Measurements from ENCODE around the gene PXK.

Gene PXK

GRCh38 chr3:58384381-58385090 is 51.8 kb downstream of the PXK start:
- no peak for DNase-seq

DNA sequence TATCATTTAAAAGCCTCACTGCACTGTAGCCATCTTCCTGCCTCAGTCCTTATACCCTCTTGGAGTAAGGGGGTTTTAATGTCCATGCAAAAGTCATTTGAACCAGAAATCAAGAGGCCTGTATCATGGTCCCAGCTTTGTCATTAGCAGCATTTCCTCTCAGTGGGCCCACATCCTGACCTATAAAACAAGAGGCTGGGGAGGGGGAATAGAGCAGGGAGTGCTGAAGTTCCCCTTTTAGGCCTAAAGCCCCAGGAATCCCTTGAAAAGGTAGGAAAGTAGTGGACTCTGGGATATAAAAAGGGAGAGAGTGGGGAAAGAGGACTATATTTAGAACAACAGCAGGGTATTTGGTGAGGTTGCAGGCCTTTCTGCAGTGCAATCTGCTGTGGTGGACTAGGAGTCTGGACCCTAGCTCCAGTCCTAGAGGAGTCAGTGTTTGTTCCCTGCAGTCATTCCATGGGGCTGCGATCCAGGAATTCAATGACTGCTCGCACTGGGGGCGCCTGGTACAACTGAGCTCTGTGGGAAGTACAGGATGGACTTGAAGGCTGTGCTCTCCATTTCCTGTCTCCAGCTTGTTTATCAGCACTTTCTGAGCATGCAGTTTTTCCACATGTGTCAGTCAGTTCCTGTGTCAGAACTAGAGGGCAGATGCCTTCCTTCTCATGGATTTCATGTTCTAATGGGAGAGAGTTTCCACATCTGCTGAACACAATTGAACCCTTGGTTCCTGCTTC is 54.1 kb downstream of the PXK start:
- DNase-seq = no peak

DNA sequence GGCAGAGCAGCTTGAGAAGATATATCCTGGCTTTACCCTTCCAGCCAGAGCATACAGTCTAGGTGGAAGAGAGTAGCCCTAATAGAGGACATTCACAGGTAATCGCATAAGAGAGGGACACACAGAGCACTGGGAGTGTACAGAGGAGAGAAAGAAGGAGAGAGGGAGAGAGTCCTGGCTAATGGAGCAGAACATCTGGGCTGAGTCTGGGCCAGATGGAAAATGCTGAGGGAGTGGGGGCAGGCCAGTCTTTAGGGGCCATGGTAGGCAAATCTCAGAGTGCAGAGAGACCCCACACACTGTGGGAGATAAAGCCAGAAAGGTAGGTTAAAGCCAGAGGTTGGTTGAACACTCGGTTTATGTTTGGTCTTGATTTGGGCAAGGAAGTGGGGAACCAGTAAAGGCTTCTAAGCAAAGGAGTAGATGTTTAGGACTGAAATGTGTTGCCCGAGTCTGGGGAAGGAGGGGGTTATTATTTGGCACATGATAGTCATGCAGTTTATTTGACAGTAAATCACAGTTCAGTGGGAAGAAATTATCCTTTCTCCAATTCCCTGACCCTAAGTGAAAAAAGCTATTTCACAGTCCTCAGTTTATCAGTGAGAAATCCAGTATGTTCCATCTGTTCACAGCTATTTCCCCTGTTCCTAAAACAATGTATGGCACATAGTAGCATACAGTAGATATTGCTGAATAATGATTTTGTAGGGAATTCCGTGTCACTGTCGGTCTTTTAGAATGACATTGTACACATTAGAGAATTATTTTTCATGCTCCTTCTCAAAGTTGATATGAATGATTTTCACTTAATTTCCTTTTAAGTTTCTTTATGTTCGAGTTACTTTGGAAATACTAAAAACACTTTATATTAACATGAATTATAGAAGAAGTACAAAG is 55.2 kb downstream of the PXK start:
- no peak for DNase-seq

GRCh38 chr3:58388550-58389091 is 55.9 kb downstream of the PXK start:
- DNase-seq = no peak

DNA sequence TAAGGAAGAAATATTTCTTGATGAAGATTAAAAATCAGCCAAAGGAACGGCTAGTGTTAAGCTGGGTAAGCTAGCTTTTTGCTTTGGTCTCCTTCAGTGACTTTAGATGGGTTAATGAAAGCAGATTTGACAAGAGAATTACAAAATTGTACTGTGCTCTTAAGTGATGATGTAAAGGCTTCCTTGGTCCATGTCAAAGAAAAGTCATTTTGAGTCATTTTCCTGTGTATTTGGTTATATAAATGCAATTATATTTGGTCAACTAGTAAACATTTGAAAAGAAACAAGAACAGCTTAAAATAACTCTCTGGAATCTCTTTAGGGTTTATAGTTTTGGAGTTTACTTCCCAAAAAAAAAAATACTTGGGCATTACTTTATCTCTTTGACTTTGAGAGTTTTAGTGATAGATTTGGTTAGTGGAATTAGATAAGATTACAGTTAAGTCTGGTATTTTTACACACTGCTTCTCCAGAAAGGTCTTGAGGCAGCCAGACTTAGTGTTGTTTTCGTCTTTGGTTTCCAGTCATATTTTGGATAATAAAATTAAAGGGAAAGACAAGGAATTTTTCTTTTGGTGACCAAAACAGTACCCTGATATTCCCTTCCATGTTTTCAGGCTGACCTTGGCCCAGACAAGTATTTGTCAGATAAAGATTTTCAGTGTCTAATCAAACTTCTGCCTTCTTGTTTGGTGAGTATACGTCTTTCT is 58.6 kb downstream of the PXK start:
- no peak for DNase-seq

DNA sequence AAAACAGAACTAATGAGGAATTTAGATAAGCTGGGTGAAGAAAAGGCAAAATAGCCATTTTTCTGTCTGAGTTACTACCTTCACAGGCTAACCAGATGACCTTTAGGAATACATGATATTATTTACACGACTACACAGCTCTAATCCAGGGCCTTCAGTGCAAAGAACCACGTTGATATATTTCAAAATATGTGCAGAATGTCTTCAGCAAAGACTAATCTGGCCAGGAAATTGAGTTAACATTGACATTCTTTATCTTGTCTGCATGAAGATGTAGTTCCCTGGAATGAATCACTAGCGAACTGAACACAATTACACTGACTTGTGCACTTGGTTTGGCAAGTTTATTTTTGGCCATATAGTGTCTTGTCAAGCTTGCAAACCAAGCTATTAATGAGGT is 59.5 kb downstream of the PXK start:
- no peak for DNase-seq

- DNase-seq = no peak
Measured at GRCh38 chr3:58394339-58394738, 61.6 kb downstream of the PXK start.

DNA sequence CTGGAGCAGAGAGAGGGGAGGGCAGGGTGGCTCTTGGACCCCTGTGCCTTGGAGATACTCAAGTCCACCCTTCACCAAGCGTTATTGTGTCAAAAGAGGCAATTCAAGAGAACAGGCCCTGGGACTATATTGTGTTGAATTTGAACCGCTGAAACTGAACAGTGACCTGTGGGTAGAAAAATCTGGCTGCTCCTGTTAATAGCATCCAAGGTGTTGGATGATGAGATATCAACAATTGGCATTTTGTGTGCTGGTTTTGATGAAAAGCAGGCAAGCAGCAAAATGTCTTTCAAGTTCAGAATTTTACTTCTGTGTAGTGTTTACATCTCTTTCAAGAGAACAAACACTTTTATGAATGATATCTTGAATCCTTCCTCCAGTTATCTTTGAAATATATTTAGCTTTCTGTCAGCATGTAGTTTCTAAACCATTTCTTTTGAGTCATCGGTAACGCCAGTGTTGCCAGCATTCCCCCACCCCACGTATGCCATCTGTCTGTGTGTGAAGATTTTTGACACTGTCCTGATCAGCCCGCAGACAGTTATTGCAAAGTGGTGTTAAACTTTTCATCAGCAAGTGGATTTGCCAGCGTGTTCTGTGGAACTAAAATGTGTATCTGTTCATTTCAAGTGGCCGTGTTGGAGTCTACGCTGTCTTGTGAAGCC is 66.1 kb downstream of the PXK start:
- DNase-seq = no peak

DNA sequence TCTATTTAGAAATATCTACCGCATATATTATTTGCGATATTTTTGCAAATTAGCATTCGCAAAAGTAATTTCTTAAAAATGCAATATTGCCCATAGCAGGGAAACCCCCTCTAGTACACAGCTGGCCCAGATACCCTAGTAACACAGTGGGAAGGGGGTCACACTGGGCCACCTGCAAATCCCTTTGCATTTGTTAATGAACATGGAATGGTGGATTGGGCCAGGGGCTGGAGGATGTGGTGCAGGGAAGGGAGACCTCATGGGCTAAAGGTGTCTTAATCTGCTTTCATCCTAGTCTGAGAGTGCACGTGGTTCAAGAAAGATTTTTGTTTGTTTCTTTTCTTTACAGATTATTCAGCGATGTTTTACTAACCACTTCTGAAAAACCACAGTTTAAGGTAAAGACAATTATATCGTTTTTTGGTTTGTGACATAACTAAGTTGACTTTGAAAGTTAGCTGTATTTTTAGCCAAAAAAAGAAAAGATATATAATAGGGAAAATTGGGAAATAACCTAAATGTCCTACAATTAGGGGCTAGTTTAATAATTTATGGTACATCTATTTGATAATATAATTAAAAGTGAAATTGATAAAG is 70.9 kb downstream of the PXK start:
- DNase-seq = no peak

- no peak for DNase-seq
Measured at GRCh38 chr3:58404396-58404795, 71.7 kb downstream of the PXK start.

DNA sequence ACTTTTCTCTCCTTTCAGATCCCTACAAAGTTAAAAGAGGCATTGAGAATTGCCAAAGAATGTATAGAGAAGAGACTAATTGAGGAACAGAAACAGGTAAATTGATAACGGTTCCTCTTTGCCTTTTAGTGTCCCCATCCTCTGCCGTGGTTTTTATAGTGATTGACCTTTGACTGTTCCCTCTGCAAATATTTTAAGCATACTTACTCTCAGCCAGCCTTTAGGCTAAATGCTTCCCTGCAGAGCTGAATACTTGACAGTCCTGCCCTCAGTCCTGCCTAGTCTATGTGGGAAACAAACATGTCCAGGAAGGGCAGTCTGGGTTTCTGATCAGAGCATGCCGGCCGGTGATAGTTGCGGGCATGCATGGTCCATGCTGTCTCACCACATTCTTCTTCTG is 76.2 kb downstream of the PXK start:
- DNase-seq = no peak

DNA sequence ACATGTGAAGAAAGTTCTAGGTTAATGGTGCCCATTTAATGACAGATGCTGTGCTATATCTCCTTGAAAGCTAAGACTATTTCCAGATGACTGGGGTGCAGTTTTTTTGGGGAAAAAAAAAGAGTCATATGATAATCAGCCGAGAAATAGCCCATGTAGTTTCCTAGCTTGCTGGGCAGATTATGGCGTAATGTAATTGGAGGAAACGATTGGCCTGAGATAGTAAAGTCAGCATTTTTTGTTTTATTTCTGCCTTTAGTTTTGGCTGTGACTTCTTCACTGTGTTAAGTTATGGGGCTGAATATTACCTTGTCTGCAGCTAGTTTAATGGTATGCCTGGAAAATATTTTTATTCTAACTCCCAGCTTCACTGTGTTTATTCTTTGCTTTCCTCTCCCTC is 77.0 kb downstream of the PXK start:
- DNase-seq = no peak

DNA sequence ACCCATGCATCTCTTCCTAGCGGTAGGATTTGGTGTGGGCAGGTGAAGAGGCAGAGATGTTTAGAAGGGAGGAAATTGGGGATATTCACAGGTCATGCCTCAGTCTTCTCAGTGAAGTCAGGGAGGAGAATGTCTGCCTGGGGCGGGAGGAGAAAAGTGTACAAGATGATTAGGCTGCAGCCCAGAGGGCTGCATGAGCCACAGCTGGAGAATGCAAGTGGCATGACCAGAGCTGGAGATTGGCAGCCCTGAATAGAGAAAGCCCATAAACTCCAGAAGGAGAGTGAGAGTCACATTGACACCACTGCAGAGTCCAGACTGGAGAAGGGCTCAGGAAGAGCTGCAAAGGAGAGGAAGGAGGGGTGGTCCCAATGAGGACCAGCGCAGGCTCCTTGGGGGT is 78.3 kb downstream of the PXK start:
- no peak for DNase-seq

DNA sequence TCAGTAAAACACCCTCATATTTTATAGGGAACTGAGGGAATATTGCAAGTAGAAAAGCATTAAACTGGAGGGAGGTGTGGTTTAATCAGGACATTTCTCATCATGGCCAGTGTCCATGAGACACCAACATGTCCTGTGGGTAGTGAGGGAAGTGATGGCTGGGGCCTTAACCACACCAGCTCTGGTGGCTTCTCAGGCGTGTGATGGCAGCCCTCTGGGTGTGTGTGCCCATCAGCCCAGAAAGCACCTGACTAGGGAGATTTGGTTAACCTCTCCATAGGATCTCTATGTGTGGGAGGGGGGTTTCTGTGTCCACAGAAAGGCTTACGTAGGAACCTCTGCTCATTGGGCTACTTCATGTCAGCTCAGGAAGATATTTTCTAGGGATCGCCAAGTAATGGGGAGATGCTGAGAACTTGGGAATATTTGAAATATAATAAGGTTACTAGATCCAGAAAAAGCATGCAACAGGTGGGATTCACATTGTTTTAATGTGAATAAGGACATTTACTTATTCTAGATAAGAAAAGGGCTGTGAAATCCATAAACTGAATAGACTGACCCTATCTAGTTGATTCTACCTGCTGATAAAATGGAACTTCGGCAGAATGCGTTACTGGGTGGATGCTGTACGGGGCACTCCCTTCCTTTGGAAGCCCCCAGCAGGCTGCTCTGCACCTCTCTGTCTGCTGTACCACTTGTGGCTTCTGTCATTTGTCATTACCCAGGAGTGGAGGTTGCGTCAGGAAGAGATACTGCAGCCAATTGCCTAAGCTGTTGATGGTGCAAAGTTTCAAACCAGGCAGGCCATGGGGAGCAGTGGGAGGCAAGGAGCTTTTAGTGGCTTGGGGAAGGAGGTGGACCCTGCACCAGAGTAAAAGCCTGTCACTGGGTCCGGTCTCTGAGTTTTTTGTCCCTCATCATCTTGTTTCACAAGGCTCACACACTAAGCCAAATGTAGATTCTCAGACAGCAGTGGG is 79.4 kb downstream of the PXK start:
- DNase-seq = no peak

DNA sequence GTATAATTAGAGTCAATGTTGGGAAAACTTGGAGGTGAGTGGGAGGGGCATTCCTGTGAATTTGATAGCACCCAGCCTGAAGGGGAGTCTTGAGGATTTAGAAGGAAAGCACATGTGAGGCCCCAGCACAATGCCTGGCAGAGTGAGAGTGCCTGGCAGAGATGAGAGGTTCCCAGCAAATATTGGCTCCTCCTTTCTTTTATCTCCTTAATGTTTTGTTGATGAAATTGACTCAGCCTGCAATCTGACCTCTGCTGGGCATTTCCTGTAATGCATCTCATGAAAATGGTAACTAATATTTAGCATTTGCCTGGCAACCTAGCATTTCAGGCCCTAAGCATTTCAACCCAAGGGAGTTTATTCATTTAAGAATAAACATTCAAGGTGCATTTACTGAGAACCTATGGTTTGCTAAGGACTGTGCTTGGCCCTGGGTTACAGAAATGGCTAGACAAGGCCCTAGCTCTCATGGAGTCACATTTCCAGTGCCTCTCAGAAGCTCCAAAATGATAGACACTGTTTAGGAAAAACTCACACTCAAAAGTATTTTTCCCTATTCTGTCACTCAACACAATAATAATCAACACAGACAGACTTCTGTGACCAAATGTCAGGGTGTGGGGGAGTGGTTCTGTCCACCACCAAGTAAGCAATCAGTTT is 82.0 kb downstream of the PXK start:
- DNase-seq = peak; percentile 38

DNA sequence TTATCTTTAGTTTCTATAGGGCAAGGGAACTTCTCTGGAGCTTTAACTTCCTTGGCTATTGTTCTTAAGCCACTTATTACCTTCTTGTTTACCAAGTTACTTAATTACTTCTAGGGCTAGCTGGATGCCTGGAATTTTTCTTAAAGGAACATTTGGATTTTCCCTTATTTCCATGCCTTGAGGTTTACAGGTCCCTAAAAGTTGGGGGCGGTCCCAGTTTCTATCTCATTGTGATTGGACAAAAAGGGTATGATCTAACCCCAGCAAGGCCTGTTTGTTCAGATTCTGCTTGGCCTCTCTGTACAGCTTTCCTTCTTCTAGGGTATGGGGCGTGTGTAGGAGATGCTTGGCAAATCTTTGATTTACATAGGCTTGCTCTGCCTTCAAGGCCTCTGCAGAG is 83.5 kb downstream of the PXK start:
- no peak for DNase-seq

GRCh38 chr3:58417075-58417474 is 84.4 kb downstream of the PXK start:
- DNase-seq = no peak

GRCh38 chr3:58418227-58418626 is 85.5 kb downstream of the PXK start:
- no peak for DNase-seq

- no peak for DNase-seq
Measured at GRCh38 chr3:58419780-58420507, 87.3 kb downstream of the PXK start.

Measured in activated naive CD4-positive, alpha-beta T cell treated with Interleukin-2 at 50 U/mL for 16 hours (primary cell).